HepG2 (cell line): ENCODE measurements around the gene CLEC11A. TPM values are rescaled to one million over a fixed set of nuclear protein-coding genes. Genes with fewer than 3 reads are reported as not detected.

Source experiments
- ARNT2 ChIP-seq: sonication (generic); formaldehyde crosslinking; IDR thresholded peaks from 2 replicates; pipeline ENCODE4 v1.8.0; 2022; ENCODE audit warnings: mild to moderate bottlenecking, low read depth, missing genetic modification reagents, moderate library complexity
- ETV6 ChIP-seq: sonication (generic); formaldehyde crosslinking; conservative IDR thresholded peaks from 2 replicates; pipeline ENCODE4 v1.4.0; 2020; ENCODE audit warnings: missing genetic modification reagents
- HIVEP1 ChIP-seq: sonication (generic); formaldehyde crosslinking; IDR thresholded peaks from 2 replicates; pipeline ENCODE4 v1.4.0; 2020; ENCODE audit warnings: mild to moderate bottlenecking, missing genetic modification reagents
- HOXA9 ChIP-seq: sonication (generic); formaldehyde crosslinking; IDR thresholded peaks from 2 replicates; pipeline ENCODE4 v1.8.1; 2022; ENCODE audit warnings: missing genetic modification reagents, mild to moderate bottlenecking, moderate library complexity, borderline replicate concordance
- MEIS1 ChIP-seq: sonication (generic); formaldehyde crosslinking; IDR thresholded peaks from 2 replicates; pipeline ENCODE4 v1.9.0; 2021; ENCODE audit warnings: mild to moderate bottlenecking, missing genetic modification reagents, moderate library complexity, borderline replicate concordance
- NRL ChIP-seq: sonication (generic); formaldehyde crosslinking; IDR thresholded peaks from 2 replicates; pipeline ENCODE4 v1.5.0; 2020; ENCODE audit warnings: missing genetic modification reagents, mild to moderate bottlenecking, moderate library complexity, borderline replicate concordance
- REST ChIP-seq, 2 experiments: IDR thresholded peaks; 2 replicates each; pipeline ENCODE4 v1.6.1; 2011 to 2012; ENCODE audit warnings: low read length in 2 of 2, borderline replicate concordance in 1 of 2, low read depth in 1 of 2, mild to moderate bottlenecking in 1 of 2, moderate library complexity in 1 of 2
- SKI ChIP-seq: fragments of 450-650 bp; IDR thresholded peaks from one replicate; pipeline ENCODE4 v1.6.1; 2018; ENCODE audit warnings: mild to moderate bottlenecking; ENCODE audit not compliant: partially characterized antibody
- THAP7 ChIP-seq: sonication (generic); formaldehyde crosslinking; IDR thresholded peaks from 2 replicates; pipeline ENCODE4 v1.8.1; 2023; ENCODE audit warnings: mild to moderate bottlenecking, missing genetic modification reagents
- YY1 ChIP-seq: IDR thresholded peaks from 2 replicates; pipeline ENCODE4 v1.6.1; 2011; ENCODE audit warnings: low read length, low read depth, moderate library complexity, mild to moderate bottlenecking; ENCODE audit not compliant: insufficient read depth, insufficient replicate concordance
- ZBTB7B ChIP-seq: sonication (generic); formaldehyde crosslinking; IDR thresholded peaks from 2 replicates; pipeline ENCODE4 v1.4.0; 2020; ENCODE audit warnings: missing genetic modification reagents
- ZFP1 ChIP-seq: IDR thresholded peaks from 2 replicates; pipeline ENCODE4 v1.6.1; 2016
- ZNF441 ChIP-seq: sonication (generic); formaldehyde crosslinking; IDR thresholded peaks from 2 replicates; pipeline ENCODE4 v1.7.0; 2021; ENCODE audit warnings: missing genetic modification reagents, borderline replicate concordance
- ZNF672 ChIP-seq: sonication (generic); formaldehyde crosslinking; IDR thresholded peaks from 2 replicates; pipeline ENCODE4 v1.8.1; 2022; ENCODE audit warnings: missing genetic modification reagents
- ZNF788 ChIP-seq: sonication (generic); formaldehyde crosslinking; IDR thresholded peaks from 2 replicates; pipeline ENCODE4 v1.5.0; 2020; ENCODE audit warnings: mild to moderate bottlenecking, missing genetic modification reagents, borderline replicate concordance
- ZNF841 ChIP-seq: sonication (generic); formaldehyde crosslinking; IDR thresholded peaks from 2 replicates; pipeline ENCODE4 v1.8.1; 2023; ENCODE audit warnings: missing genetic modification reagents, borderline replicate concordance
- polyA plus RNA-seq, 8 experiments: library from polyadenylated mRNA; depleted of rRNA in 3 of 8; stranded (reverse) in 7 of 8; unstranded in 1 of 8; fragments of >200 nt; fragmentation: Illumina TruSeq in 4 of 8; extraction: Trizol in 4 of 8; gene quantifications; 2 replicates each; pipeline versions ENCODE4 v1.2.1 to v1.2.3, GENCODE V29; 2011 to 2016; ENCODE audit warnings: low read depth in 4 of 8, missing spikeins in 1 of 8, mixed read lengths in 1 of 8; ENCODE audit not compliant: insufficient read depth in 1 of 8
- total RNA-seq, 5 experiments: library from RNA; depleted of rRNA; stranded (reverse); fragments of >200 nt; fragmentation: Illumina TruSeq; extraction: Trizol; gene quantifications; 2 replicates each; pipeline ENCODE4 v1.2.3, GENCODE V29; 2016; ENCODE audit warnings: low read depth in 1 of 5
- TF ChIP-seq, protein P1 (sequence below): sonication (generic); formaldehyde crosslinking; IDR thresholded peaks from 2 replicates; pipeline ENCODE4 v1.8.1; 2022; ENCODE audit warnings: low read depth, mild to moderate bottlenecking, missing genetic modification reagents

Gene CLEC11A
- total and polyA plus RNA-seq, 2 of the 13 experiments (the other 11 are each of a cell fraction or from before 2014, with no cell fraction given), result not detected

DNA sequence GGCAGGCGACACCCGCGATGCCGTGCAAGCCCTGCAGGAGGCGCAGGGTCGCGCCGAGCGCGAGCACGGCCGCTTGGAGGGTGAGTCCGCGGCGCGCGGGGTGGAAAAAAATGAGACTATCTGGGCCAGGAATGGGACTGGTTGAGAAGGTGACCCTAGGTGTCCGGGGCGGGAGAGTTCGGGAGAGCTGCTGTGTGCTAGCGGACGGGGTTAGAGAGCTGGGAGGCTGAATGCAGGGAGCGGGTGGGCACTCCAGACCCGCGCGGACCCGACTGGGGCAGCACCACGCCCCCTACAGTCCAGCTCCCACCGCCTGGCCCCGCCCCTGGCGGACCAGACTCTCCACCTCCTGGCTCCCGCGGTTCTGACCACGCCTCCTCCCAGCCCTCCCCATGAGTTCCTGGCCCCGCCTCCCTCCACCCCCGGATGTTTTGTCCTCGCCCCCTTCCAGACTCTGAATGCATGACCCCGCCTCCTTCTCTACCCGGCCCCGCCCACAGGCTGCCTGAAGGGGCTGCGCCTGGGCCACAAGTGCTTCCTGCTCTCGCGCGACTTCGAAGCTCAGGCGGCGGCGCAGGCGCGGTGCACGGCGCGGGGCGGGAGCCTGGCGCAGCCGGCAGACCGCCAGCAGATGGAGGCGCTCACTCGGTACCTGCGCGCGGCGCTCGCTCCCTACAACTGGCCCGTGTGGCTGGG lies 1.5 kb downstream of the CLEC11A start (continued):
- TF ChIP-seq NRL (CRISPR knock-in tag) (0 out of 2 replicates have a peak, but pooled peaks have one; percentile 31), REST (IDR thresholded peaks at IDR 0.05; ENCODE audit: borderline replicate concordance in 1 of 2, low read depth in 1 of 2, low read length in 2 of 2) (no peak), ZNF788 (CRISPR knock-in tag) (peak; percentile 17; the same call in 1 of the 2 replicates), THAP7 (CRISPR knock-in tag) (no peak), MEIS1 (CRISPR knock-in tag) (no peak), ZBTB7B (CRISPR knock-in tag) (0 out of 2 replicates have a peak, but pooled peaks have one; percentile 36), HIVEP1 (no peak), ZNF672 (CRISPR knock-in tag) (no peak), YY1 (no peak), ARNT2 (CRISPR knock-in tag) (0 out of 2 replicates have a peak, but pooled peaks have one; percentile 19), ZNF441 (CRISPR knock-in tag) (no peak), SKI (peak; percentile 39), ETV6 (CRISPR knock-in tag) (no peak), ZFP1 (CRISPR knock-in tag) (no peak), ZNF841 (no peak), HOXA9 (CRISPR knock-in tag) (no peak)
- TF ChIP-seq, protein P1, sequence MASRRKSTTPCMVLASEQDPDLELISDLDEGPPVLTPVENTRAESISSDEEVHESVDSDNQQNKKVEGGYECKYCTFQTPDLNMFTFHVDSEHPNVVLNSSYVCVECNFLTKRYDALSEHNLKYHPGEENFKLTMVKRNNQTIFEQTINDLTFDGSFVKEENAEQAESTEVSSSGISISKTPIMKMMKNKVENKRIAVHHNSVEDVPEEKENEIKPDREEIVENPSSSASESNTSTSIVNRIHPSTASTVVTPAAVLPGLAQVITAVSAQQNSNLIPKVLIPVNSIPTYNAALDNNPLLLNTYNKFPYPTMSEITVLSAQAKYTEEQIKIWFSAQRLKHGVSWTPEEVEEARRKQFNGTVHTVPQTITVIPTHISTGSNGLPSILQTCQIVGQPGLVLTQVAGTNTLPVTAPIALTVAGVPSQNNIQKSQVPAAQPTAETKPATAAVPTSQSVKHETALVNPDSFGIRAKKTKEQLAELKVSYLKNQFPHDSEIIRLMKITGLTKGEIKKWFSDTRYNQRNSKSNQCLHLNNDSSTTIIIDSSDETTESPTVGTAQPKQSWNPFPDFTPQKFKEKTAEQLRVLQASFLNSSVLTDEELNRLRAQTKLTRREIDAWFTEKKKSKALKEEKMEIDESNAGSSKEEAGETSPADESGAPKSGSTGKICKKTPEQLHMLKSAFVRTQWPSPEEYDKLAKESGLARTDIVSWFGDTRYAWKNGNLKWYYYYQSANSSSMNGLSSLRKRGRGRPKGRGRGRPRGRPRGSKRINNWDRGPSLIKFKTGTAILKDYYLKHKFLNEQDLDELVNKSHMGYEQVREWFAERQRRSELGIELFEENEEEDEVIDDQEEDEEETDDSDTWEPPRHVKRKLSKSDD (CRISPR knock-in tag), result no peak
